ENCODE data around the gene CDCA7. TPM values are rescaled to one million over a fixed set of nuclear protein-coding genes. Genes with fewer than 3 reads are reported as not detected.
A peak's percentile ranks its signal among the peaks of the same experiment; 100 is the strongest.
"Not testable (repeated sequence)": the region's sequence is repeated elsewhere in the genome, so short reads cannot be mapped to it uniquely, and the experiment has no call there.

CDCA7 gene
- 1 to 10 TPM; 3.1 to 3.6 TPM for total RNA-seq

GRCh38 chr2:173354582-173355131, at the start of gene CDCA7:
TSS of gene CDCA7 (plus strand) at chr2:173354872. CDS start at chr2:173354964, 92 bp downstream.
- Histone ChIP-seq H3K27me3 (peaks cover 0 to 19% of the 10 kb centered on the region in 2 donors), H3K9me3 (no peaks in the 10 kb centered on the region), H3K36me3 (replicated peaks in 1 of 2; ENCODE audit: insufficient read depth in 1 of 2, low read depth in 2 of 2) (no peaks in the 10 kb centered on the region), H3K4me3 (peak within 1 kb of the TSS; percentile 14 to 55), H3K27ac (no peak within 1 kb of the TSS), H3K4me1 (peaks cover 15% of the 10 kb centered on the region)
- TF ChIP-seq POLR2A (IDR thresholded peaks at IDR 0.05) (no peak), CTCF (IDR thresholded peaks at IDR 0.05) (peak in 3 of 7 experiments; percentile 4 to 32 (median 14))
- peak; percentile 90 for ATAC-seq
- peak; percentile 61 to 77 (median 68) for DNase-seq
- WGBS, 2 donors = 1 to 8% methylated on average over 9 to 43 of the region's 50 CpGs
- intact Hi-C loops (cut with DNase I) = no loop called here

- intact Hi-C loops (cut with DNase I) = no loop called here
- Histone ChIP-seq H3K4me1 (no peaks in the 10 kb centered on the region), H3K36me3 (replicated peaks in 1 of 2; ENCODE audit: insufficient read depth in 1 of 2, low read depth in 2 of 2) (no peaks in the 10 kb centered on the region), H3K27me3 (no peaks in the 10 kb centered on the region), H3K9me3 (no peaks in the 10 kb centered on the region), H3K4me3 (no peak overlapping the region), H3K27ac (no peak overlapping the region)
- DNase-seq (no peak), ATAC-seq (no peak)
- 73 to 79% methylated on average over 2 of the region's 2 CpGs for WGBS, 2 donors
- TF ChIP-seq POLR2A (IDR thresholded peaks at IDR 0.05) = no peak
Observed at GRCh38 chr2:173305303-173305702, 49.4 kb upstream of the CDCA7 start.

- Histone ChIP-seq H3K36me3 (replicated peaks in 1 of 2; ENCODE audit: insufficient read depth in 1 of 2, low read depth in 2 of 2) (no peaks in the 10 kb centered on the region), H3K4me3 (no peak overlapping the region), H3K27ac (no peak overlapping the region), H3K4me1 (no peaks in the 10 kb centered on the region), H3K27me3 (no peaks in the 10 kb centered on the region), H3K9me3 (no peaks in the 10 kb centered on the region)
- intact Hi-C loops (cut with DNase I) = no loop called here
- DNase-seq = no peak
- 49 to 52% methylated on average over 4 of the region's 4 CpGs for WGBS, 2 donors
- TF ChIP-seq POLR2A (IDR thresholded peaks at IDR 0.05) (no peak), CTCF (IDR thresholded peaks at IDR 0.05) (no peak)
- no peak for ATAC-seq
Observed at GRCh38 chr2:173307293-173307692, 47.4 kb upstream of the CDCA7 start.

- 76 to 78% methylated on average over 5 of the region's 5 CpGs for WGBS, 2 donors
- not testable (repeated sequence) for ATAC-seq, H3K4me1 ChIP-seq
Observed at GRCh38 chr2:173309370-173309769, 45.3 kb upstream of the CDCA7 start.

GRCh38 chr2:173311844-173312606, 42.6 kb upstream of the CDCA7 start:
- Histone ChIP-seq H3K27me3 (no peaks in the 10 kb centered on the region), H3K27ac (no peak overlapping the region)
- ATAC-seq = no peak

More at GRCh38 chr2:173309370-173309769, 45.3 kb upstream of the CDCA7 start:
- H3K27ac ChIP-seq; H3K36me3 ChIP-seq (replicated peaks in 1 of 2; ENCODE audit: insufficient read depth in 1 of 2, low read depth in 2 of 2); DNase-seq; H3K9me3 ChIP-seq; H3K4me3 ChIP-seq; H3K27me3 ChIP-seq; intact Hi-C loops (cut with DNase I): not testable (repeated sequence)

More at GRCh38 chr2:173311844-173312606, 42.6 kb upstream of the CDCA7 start:
- H3K4me1 ChIP-seq = no peaks in the 10 kb centered on the region
- H3K9me3 ChIP-seq = no peaks in the 10 kb centered on the region
- no peaks in the 10 kb centered on the region for H3K36me3 ChIP-seq (replicated peaks in 1 of 2; ENCODE audit: insufficient read depth in 1 of 2, low read depth in 2 of 2)
- WGBS, 2 donors = 79 to 83% methylated on average over 9 of the region's 9 CpGs
- no peak for DNase-seq
- H3K4me3 ChIP-seq = no peak overlapping the region
- TF ChIP-seq CTCF (IDR thresholded peaks at IDR 0.05) = no peak
- TF ChIP-seq POLR2A (IDR thresholded peaks at IDR 0.05) = no peak
- intact Hi-C loops (cut with DNase I) = no loop called here
